ENCODE measurements around the gene MAF.

The MAF gene

GRCh38 chr16:79587296-79587695 lies 13.2 kb downstream of the MAF start:
- no peak for DNase-seq

- DNase-seq: no peak
Measured at GRCh38 chr16:79582789-79583188, 17.7 kb downstream of the MAF start.

- no peak for DNase-seq
Measured at GRCh38 chr16:79580453-79581191, 19.9 kb downstream of the MAF start.

- DNase-seq: no peak
Measured at GRCh38 chr16:79576602-79577001, 23.9 kb downstream of the MAF start.

GRCh38 chr16:79573884-79574283 lies 26.7 kb downstream of the MAF start:
- DNase-seq: no peak

GRCh38 chr16:79573071-79573470 lies 27.5 kb downstream of the MAF start:
- DNase-seq: no peak

GRCh38 chr16:79571903-79572535 lies 28.5 kb downstream of the MAF start:
- DNase-seq: no peak

GRCh38 chr16:79571065-79571902 lies 29.3 kb downstream of the MAF start:
- DNase-seq: no peak

GRCh38 chr16:79564671-79565107 lies 35.8 kb downstream of the MAF start:
- no peak for DNase-seq

GRCh38 chr16:79563921-79564320 lies 36.6 kb downstream of the MAF start:
- no peak for DNase-seq

GRCh38 chr16:79562166-79562823 lies 38.2 kb downstream of the MAF start:
- no peak for DNase-seq

GRCh38 chr16:79561729-79562128 lies 38.8 kb downstream of the MAF start:
- DNase-seq: no peak

GRCh38 chr16:79560923-79561322 lies 39.6 kb downstream of the MAF start:
- no peak for DNase-seq

GRCh38 chr16:79560318-79560717 lies 40.2 kb downstream of the MAF start:
- DNase-seq: no peak

GRCh38 chr16:79559532-79559931 lies 41.0 kb downstream of the MAF start:
- DNase-seq: no peak

GRCh38 chr16:79557421-79557820 lies 43.1 kb downstream of the MAF start:
- no peak for DNase-seq

- no peak for DNase-seq
Measured at GRCh38 chr16:79554912-79555311, 45.6 kb downstream of the MAF start.

- DNase-seq: no peak
Measured at GRCh38 chr16:79550373-79550772, 50.2 kb downstream of the MAF start.

- DNase-seq: no peak
Measured at GRCh38 chr16:79547085-79547484, 53.5 kb downstream of the MAF start.

Data from stimulated activated CD4-positive, alpha-beta T cell treated with anti-CD3 and anti-CD28 coated beads, Interleukin-2, amount 100 ng/mL, for 48 hours (primary cell).